ENCODE results near the gene CARM1.

- TF ChIP-seq CTCF (conservative IDR thresholded peaks at IDR 0.05; ENCODE audit: low read depth in 2 of 2) (no peak), EZH2phosphoT487 (IDR thresholded peaks at IDR 0.05; ENCODE audit: unreplicated experiment) (no peak), REST (IDR thresholded peaks at IDR 0.05; ENCODE audit: unreplicated experiment) (no peak), ETS1 (IDR thresholded peaks at IDR 0.05) (no peak), POLR2AphosphoS5 (IDR thresholded peaks at IDR 0.05; ENCODE audit: low read depth) (no peak), CREB1 (CRISPR knock-in tag; IDR thresholded peaks at IDR 0.05; ENCODE audit: low read depth) (no peak), EZH2 (IDR thresholded peaks at IDR 0.05; ENCODE audit: low read depth, unreplicated experiment) (no peak), STAT1 (IDR thresholded peaks at IDR 0.05; ENCODE audit: unreplicated experiment) (no peak)
Observed at GRCh38 chr19:10912619-10913018, 41.3 kb downstream of the CARM1 start.
